Liver (tissue), 9 donors: Measurements from ENCODE around the gene TNF. TPM values are rescaled to one million over a fixed set of nuclear protein-coding genes. Genes with fewer than 3 reads are reported as not detected.

Experiments used
- DNase-seq: peaks from one replicate; pipeline ENCODE4 v3.0.0-alpha.2; 2017; ENCODE audit warnings: low spot score
- H3K27ac ChIP-seq, 2 donors: one replicate each; pipeline ENCODE4 v1.7.0; 2013; ENCODE audit warnings: inconsistent platforms in 2 of 2, low read length in 2 of 2, control low read depth in 1 of 2, low read depth in 1 of 2, mild to moderate bottlenecking in 1 of 2
- H3K27me3 ChIP-seq, 4 donors: one replicate each; pipeline versions ENCODE4 v1.6.1 to v1.7.0; 2013; ENCODE audit warnings: low read length in 3 of 4, inconsistent platforms in 1 of 4, mild to moderate bottlenecking in 1 of 4, moderate library complexity in 1 of 4; ENCODE audit not compliant: control insufficient read depth in 4 of 4, insufficient read depth in 4 of 4
- H3K36me3 ChIP-seq, 4 donors: one replicate each; pipeline versions ENCODE4 v1.6.1 to v1.7.0; 2013; ENCODE audit warnings: low read length in 3 of 4, mild to moderate bottlenecking in 3 of 4, low read depth in 1 of 4, moderate library complexity in 1 of 4; ENCODE audit not compliant: control insufficient read depth in 4 of 4, insufficient read depth in 3 of 4
- H3K4me1 ChIP-seq, 4 donors: one replicate each; pipeline versions ENCODE4 v1.6.1 to v1.7.0; 2013; ENCODE audit warnings: low read length in 3 of 4, mild to moderate bottlenecking in 3 of 4, moderate library complexity in 1 of 4; ENCODE audit not compliant: control insufficient read depth in 4 of 4, insufficient read depth in 4 of 4
- H3K4me3 ChIP-seq, 3 donors: one replicate each; pipeline versions ENCODE4 v1.6.1 to v1.7.0; 2013; ENCODE audit warnings: low read length in 3 of 3, control low read depth in 1 of 3, low read depth in 1 of 3, mild to moderate bottlenecking in 1 of 3
- H3K9ac ChIP-seq, 2 donors: one replicate each; pipeline ENCODE4 v1.7.0; 2013; ENCODE audit warnings: low read length in 2 of 2, mild to moderate bottlenecking in 2 of 2, moderate library complexity in 2 of 2, control low read depth in 1 of 2, low read depth in 1 of 2
- H3K9me3 ChIP-seq, 4 donors: one replicate each; pipeline versions ENCODE4 v1.6.1 to v1.7.0; 2013; ENCODE audit warnings: low read length in 3 of 4; ENCODE audit not compliant: control insufficient read depth in 4 of 4
- FOXA1 ChIP-seq: IDR thresholded peaks from 2 replicates; pipeline ENCODE4 v1.6.1; 2016; ENCODE audit warnings: antibody characterized with exemption
- FOXA2 ChIP-seq: IDR thresholded peaks from 2 replicates; pipeline ENCODE4 v1.6.1; 2016; ENCODE audit warnings: antibody characterized with exemption
- GABPA ChIP-seq, 2 donors: IDR thresholded peaks in 1 of 2; conservative IDR thresholded peaks in 1 of 2; 2 replicates each; pipeline ENCODE4 v1.6.1; 2016; ENCODE audit warnings: antibody characterized with exemption in 2 of 2, mild to moderate bottlenecking in 1 of 2, moderate library complexity in 1 of 2
- HNF4A ChIP-seq, 2 donors: conservative IDR thresholded peaks; 2 replicates each; pipeline ENCODE4 v1.6.1; 2016; ENCODE audit warnings: antibody characterized with exemption in 2 of 2, mild to moderate bottlenecking in 2 of 2
- HNF4G ChIP-seq: IDR thresholded peaks from 2 replicates; pipeline ENCODE4 v1.6.1; 2016; ENCODE audit warnings: antibody characterized with exemption
- JUND ChIP-seq, 2 donors: IDR thresholded peaks; 2 replicates each; pipeline ENCODE4 v1.6.1; 2016; ENCODE audit warnings: antibody characterized with exemption in 2 of 2
- NR2F2 ChIP-seq: IDR thresholded peaks from 2 replicates; pipeline ENCODE4 v1.6.1; 2016; ENCODE audit warnings: antibody characterized with exemption
- RAD21 ChIP-seq, 2 donors: IDR thresholded peaks; 2 replicates each; pipeline ENCODE4 v1.6.1; 2016; ENCODE audit warnings: antibody characterized with exemption in 2 of 2, mild to moderate bottlenecking in 2 of 2
- RXRA ChIP-seq, 2 donors: IDR thresholded peaks; 2 replicates each; pipeline ENCODE4 v1.6.1; 2017 to 2018; ENCODE audit warnings: antibody characterized with exemption in 2 of 2, mild to moderate bottlenecking in 1 of 2
- SP1 ChIP-seq: IDR thresholded peaks from 2 replicates; pipeline ENCODE4 v1.6.1; 2018; ENCODE audit warnings: antibody characterized with exemption, mild to moderate bottlenecking
- TAF1 ChIP-seq: conservative IDR thresholded peaks from 2 replicates; pipeline ENCODE4 v1.6.1; 2016; ENCODE audit warnings: antibody characterized with exemption, mild to moderate bottlenecking
- WGBS: extraction: QIAGEN DNeasy Blood & Tissue Kit; methylation state at CpG from one replicate; pipeline ENCODE4 v1.1.7; 2013; 5-methylcytosine and 5-hydroxymethylcytosine counted together
- polyA plus RNA-seq, 2 donors: library from polyadenylated mRNA; stranded (reverse) in 1 of 2; unstranded in 1 of 2; fragments of 200-250 nt in 1 of 2; fragments of >200 nt in 1 of 2; fragmentation: Nextera tagmentation in 1 of 2; extraction: Ambion mirVana in 1 of 2; gene quantifications; one replicate each; pipeline versions ENCODE4 v1.2.1 to v1.2.3, GENCODE V29; 2013 to 2015
- total RNA-seq, 2 donors: library from RNA; depleted of rRNA; stranded (reverse); fragments of >200 nt; gene quantifications; one replicate each; pipeline ENCODE4 v1.2.3, GENCODE V29; 2014
- TF ChIP-seq, protein P1 (sequence below): IDR thresholded peaks from 2 replicates; pipeline ENCODE4 v1.6.1; 2016; ENCODE audit warnings: antibody characterized with exemption
- TF ChIP-seq, protein P2 (sequence below): IDR thresholded peaks from 2 replicates; pipeline ENCODE4 v1.6.1; 2016; ENCODE audit warnings: antibody characterized with exemption, mild to moderate bottlenecking
- TF ChIP-seq, protein P3 (sequence below): IDR thresholded peaks from 2 replicates; pipeline ENCODE4 v1.6.1; 2016; ENCODE audit warnings: antibody characterized with exemption
- TF ChIP-seq, protein P4 (sequence below): IDR thresholded peaks from 2 replicates; pipeline ENCODE4 v1.6.1; 2016; ENCODE audit warnings: antibody characterized with exemption
- donor health status: healthy.
- donor health status: healthy.
- donor health status: healthy.
- donor health status: healthy.
- donor health status: healthy.

TNF gene
- total and polyA plus RNA-seq, 4 donors: 0.06 to 0.42 (median 0.19) TPM; not detected in 1

DNA sequence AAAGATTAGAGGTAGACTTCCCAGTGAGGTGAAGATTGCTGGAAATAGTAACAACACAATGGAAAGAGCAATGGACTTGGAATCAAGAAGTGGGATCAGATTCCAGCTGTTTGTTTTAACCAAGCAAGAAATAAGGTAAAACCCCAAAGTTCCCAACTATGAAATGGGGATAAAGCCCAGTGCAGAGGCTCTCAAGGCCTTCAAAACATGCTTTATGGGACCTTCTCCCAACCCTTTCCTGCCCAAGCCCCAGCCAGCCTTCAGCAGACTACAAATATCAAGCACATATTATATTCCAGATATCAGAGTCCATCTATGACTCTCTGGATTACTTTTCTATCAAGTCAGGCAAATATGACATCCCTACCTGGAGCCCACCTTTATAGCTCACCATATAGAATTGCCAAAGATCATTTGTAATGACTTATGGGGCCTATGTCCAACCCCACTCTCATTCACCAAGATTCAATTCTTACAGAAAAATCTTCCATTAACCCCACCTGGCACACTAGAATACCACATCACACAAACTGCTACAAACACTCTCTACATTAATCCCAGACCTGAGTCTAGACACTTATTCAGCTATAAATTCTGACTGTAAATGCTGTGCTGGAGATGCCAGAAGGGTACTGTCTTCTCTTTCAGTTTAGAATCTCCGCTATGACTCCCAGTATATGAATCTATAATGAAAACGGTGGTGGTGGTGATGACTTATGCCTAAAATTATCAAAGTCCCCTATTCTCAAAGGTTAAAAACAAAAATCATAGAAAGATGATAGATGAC, 39.6 kb upstream of the TNF start:
- no peak overlapping the region for H3K4me3 ChIP-seq
- H3K4me1 ChIP-seq: peaks cover 5 to 23% (median 21%) of the 10 kb centered on the region in 4 donors
- no peaks in the 10 kb centered on the region for H3K9me3 ChIP-seq
- H3K27me3 ChIP-seq: no peaks in the 10 kb centered on the region
- no peak for DNase-seq
- 71% methylated on average over 2 of the region's 2 CpGs for WGBS
- H3K27ac ChIP-seq: no peak overlapping the region
- TF ChIP-seq FOXA1 (no peak), RXRA (IDR thresholded peaks at IDR 0.05) (no peak), NR2F2 (no peak), FOXA2 (no peak), HNF4G (no peak), RAD21 (IDR thresholded peaks at IDR 0.05) (no peak), TAF1 (no peak), GABPA (IDR thresholded peaks at IDR 0.05 in 1 of 2, conservative IDR thresholded peaks at IDR 0.05 in 1 of 2) (no peak), HNF4A (conservative IDR thresholded peaks at IDR 0.05) (no peak), JUND (IDR thresholded peaks at IDR 0.05) (no peak), SP1 (no peak)
- TF ChIP-seq, protein P1, sequence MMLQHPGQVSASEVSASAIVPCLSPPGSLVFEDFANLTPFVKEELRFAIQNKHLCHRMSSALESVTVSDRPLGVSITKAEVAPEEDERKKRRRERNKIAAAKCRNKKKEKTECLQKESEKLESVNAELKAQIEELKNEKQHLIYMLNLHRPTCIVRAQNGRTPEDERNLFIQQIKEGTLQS: no peak
- TF ChIP-seq, protein P2, sequence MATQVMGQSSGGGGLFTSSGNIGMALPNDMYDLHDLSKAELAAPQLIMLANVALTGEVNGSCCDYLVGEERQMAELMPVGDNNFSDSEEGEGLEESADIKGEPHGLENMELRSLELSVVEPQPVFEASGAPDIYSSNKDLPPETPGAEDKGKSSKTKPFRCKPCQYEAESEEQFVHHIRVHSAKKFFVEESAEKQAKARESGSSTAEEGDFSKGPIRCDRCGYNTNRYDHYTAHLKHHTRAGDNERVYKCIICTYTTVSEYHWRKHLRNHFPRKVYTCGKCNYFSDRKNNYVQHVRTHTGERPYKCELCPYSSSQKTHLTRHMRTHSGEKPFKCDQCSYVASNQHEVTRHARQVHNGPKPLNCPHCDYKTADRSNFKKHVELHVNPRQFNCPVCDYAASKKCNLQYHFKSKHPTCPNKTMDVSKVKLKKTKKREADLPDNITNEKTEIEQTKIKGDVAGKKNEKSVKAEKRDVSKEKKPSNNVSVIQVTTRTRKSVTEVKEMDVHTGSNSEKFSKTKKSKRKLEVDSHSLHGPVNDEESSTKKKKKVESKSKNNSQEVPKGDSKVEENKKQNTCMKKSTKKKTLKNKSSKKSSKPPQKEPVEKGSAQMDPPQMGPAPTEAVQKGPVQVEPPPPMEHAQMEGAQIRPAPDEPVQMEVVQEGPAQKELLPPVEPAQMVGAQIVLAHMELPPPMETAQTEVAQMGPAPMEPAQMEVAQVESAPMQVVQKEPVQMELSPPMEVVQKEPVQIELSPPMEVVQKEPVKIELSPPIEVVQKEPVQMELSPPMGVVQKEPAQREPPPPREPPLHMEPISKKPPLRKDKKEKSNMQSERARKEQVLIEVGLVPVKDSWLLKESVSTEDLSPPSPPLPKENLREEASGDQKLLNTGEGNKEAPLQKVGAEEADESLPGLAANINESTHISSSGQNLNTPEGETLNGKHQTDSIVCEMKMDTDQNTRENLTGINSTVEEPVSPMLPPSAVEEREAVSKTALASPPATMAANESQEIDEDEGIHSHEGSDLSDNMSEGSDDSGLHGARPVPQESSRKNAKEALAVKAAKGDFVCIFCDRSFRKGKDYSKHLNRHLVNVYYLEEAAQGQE: no peak
- TF ChIP-seq, protein P3, sequence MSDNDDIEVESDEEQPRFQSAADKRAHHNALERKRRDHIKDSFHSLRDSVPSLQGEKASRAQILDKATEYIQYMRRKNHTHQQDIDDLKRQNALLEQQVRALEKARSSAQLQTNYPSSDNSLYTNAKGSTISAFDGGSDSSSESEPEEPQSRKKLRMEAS: no peak
- TF ChIP-seq, protein P4, sequence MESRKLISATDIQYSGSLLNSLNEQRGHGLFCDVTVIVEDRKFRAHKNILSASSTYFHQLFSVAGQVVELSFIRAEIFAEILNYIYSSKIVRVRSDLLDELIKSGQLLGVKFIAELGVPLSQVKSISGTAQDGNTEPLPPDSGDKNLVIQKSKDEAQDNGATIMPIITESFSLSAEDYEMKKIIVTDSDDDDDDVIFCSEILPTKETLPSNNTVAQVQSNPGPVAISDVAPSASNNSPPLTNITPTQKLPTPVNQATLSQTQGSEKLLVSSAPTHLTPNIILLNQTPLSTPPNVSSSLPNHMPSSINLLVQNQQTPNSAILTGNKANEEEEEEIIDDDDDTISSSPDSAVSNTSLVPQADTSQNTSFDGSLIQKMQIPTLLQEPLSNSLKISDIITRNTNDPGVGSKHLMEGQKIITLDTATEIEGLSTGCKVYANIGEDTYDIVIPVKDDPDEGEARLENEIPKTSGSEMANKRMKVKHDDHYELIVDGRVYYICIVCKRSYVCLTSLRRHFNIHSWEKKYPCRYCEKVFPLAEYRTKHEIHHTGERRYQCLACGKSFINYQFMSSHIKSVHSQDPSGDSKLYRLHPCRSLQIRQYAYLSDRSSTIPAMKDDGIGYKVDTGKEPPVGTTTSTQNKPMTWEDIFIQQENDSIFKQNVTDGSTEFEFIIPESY: no peak
- no peak overlapping the region for H3K9ac ChIP-seq
- H3K36me3 ChIP-seq: peaks cover 28 to 76% (median 68%) of the 10 kb centered on the region in 4 donors

DNA sequence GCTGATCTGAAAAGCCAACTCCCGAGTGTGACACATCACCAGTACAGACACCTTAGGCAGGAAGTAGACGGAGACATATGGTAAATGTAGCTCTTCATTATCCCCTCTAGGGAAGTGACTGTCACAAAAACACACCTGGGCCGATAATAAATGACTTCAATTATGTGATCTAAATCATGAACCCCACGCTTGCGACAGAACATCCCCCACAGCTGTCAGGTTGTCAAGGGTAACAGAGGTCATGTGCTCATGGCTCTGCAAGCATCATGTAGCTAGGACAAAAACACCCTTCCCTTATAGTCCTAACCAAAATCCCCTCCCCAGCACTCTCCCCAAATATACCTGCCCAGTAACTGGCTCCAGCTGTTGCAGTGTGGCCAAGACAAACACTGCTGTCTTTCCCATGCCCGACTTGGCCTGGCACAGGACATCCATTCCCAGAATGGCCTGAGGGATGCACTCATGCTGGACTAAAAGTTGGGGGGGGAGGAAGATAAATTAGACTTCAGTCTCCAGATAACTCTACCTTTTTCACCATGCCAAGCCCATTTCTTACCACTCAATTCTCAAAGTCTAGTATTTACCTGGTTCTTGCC, 36.5 kb upstream of the TNF start:
- Histone ChIP-seq H3K4me1 (peaks cover 5 to 31% (median 26%) of the 10 kb centered on the region in 4 donors), H3K4me3 (no peak overlapping the region), H3K27me3 (no peaks in the 10 kb centered on the region), H3K9me3 (no peaks in the 10 kb centered on the region), H3K9ac (peak overlapping the region in 1 of 2 donors; percentile 21), H3K36me3 (peaks cover 19 to 50% (median 42%) of the 10 kb centered on the region in 4 donors), H3K27ac (no peak overlapping the region)
- WGBS: 67% methylated on average over 6 of the region's 6 CpGs
- no peak for DNase-seq
- peak in 1 of 2 donors; percentile 25 for TF ChIP-seq GABPA (IDR thresholded peaks at IDR 0.05 in 1 of 2, conservative IDR thresholded peaks at IDR 0.05 in 1 of 2)
- no peak for TF ChIP-seq RAD21 (IDR thresholded peaks at IDR 0.05)
